ENCODE measurements around the gene EMC8.

The EMC8 gene

DNA sequence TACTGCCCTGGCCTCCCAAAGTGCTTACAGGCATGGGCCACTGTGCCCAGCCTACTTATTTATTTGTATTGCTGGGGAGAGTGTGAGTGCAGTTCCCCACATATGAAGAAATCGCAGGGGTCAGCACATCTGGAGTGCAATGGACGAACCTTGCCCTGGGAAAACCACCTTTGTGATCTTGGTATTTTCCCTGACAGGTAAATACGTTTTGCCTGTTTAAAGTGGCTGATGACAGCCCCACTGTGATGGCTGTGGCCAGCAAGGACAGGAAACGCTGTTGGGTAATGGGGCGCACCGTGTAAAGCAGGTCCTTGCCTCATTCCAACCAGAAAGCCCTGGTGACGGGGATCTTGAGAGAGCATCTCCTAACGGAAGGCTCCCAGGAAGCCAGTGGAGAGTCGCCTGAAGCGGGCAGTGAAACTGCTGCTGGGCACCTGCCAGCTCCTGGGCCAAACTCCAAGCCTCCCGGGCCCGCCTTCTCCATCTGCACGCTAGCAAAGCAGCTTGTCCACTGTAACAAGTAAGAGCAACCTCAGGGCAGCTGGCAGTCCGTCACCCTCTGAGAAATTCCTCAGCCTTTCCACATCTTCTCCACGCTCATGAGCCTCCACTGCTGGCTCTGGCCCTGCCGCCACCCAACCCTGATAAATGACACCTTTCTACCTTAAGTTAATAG lies 17.5 kb downstream of the EMC8 start:
- DNase-seq = no peak

GRCh38 chr16:85781156-85781555 lies 18.2 kb downstream of the EMC8 start:
- DNase-seq = no peak

GRCh38 chr16:85780281-85780680 lies 19.1 kb downstream of the EMC8 start:
- DNase-seq = no peak

GRCh38 chr16:85778873-85779272 lies 20.5 kb downstream of the EMC8 start:
- no peak for DNase-seq

DNA sequence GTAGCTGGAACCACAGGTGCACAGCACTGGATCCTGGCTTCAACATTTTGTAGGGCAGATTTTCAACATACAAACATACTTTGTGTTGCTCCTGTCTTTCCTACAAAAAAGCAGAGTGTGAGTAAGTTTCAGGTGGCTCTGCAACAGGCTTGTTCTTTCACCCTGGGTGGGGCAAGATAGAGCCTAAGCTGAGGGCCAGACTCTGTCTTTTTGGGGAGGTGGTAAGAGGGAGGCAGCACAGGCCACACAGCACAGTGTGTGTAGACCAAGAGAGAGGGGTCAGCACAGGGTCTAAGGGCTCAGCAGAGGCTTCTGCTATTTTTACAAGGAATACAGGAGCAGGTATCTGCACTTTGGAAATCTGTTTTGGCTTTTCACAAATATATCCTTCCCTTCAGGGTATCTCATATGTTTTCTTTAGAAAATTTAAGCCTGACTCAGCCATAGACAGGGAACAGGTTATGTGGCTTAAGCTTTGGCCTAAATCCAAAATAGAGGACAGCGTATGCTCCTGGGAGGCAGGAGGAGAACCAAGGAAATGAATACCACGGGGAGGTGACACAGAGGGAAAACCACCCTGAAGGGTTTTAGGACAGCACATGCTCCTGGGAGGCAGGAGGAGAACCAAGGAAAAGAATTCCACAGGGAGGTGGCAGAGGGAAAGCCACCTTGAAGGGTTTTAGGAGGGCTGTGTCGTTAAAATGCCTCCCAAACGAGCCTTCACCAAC lies 21.6 kb downstream of the EMC8 start:
- DNase-seq = no peak

DNA sequence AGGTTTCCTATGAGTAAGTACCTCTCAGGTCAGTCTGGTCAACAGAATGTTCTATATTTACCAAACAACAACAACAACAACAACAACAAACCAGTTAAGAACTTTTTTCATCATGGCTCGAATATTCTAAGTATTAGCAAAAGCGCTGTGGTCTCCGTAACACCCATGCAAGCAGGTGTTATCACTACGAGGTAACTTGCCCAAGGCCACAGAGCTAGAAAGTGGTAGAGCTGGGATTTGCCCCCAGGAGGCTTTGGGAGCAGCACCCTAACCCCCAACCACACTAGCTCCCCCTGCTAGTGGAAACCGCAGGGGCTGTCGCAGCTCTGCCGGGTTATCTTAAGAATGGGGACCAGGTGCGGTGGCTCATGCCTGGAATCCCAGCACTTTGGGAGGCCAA lies 24.5 kb downstream of the EMC8 start:
- no peak for DNase-seq

DNA sequence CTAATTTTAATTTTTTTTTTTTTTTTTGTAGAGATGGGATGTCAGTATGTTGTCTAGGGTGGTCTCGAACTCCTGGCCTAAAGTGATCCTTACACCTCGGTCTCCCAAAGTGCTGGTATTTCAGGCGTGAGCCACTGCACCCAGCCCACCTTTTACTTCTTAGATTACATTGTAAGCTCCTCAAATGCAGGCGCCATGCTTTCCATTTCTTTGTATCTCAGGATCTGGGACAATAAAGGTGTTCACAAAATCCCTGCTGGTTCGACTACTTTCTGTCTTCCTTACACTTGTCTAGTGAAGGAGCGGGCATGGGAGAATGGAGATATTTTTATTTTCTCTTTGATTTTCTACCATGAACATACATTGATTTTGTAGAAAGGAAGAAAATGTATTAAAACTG lies 25.2 kb downstream of the EMC8 start:
- no peak for DNase-seq

GRCh38 chr16:85773044-85773443 lies 26.3 kb downstream of the EMC8 start:
- no peak for DNase-seq

DNA sequence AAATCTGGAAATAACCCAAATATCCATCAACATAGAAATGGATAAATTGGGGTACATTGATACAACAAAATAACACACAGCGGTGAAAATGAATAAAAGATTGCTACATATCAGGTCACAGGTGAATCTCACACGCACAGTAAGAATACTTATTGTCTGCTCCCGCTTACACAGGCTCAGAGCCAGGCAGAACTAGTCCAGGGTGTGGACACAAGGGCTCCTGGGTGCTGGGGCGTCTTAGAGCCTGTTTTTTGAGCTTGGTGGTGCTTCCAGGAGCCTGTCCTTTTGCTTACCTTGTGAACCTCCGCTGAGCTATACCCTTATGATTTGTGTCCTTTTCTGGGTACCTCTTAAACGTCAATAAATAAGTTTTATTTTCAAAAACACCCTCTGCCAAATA lies 28.6 kb downstream of the EMC8 start:
- no peak for DNase-seq

GRCh38 chr16:85768199-85768598 lies 31.1 kb downstream of the EMC8 start:
- no peak for DNase-seq

GRCh38 chr16:85767531-85767930 lies 31.8 kb downstream of the EMC8 start:
- DNase-seq = no peak

GRCh38 chr16:85765767-85766166 lies 33.6 kb downstream of the EMC8 start:
- DNase-seq = no peak

GRCh38 chr16:85765211-85765610 lies 34.1 kb downstream of the EMC8 start:
- no peak for DNase-seq

- no peak for DNase-seq
Measured at GRCh38 chr16:85763616-85764015, 35.7 kb downstream of the EMC8 start.

- no peak for DNase-seq
Measured at GRCh38 chr16:85762970-85763369, 36.4 kb downstream of the EMC8 start.

GRCh38 chr16:85761861-85762260 lies 37.5 kb downstream of the EMC8 start:
- DNase-seq = no peak

DNA sequence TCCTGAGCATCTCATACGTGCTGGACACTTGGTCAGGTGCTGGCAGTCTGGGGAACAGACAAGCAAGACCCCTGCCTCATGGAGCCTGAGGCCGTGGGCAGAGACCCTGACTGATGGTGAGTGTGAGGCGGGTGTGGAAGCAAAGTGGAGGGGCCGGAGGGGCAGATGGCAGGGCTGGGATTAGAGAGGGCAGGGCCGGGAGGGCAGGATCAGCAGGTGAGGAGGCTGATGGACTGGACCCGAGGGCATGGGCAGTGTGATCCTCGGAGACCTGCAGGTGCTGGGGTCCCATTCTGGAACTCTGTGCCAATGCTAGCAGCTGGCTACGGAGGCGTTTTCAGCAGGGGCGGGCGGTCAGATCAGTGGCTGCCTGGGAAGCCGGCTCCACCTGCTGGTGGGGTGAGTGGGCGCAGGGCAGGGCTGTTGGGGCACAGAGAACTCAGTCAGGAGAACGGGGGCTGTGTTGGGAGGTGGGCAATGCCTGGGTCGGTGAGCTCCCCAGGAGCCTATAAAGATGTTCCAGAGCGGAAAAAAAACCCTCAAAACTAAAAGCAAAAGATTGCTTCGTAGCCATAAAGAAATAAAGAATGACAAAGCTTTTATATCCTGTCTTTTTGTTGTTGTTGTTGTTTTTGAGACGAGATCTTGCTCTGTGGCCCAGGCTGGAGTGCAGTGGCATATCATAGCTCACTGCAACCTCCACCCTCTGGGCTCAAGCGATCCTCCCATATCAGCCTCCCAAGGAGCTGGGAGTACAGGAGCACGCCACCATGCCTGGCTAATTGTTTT lies 39.5 kb downstream of the EMC8 start:
- DNase-seq = no peak

GRCh38 chr16:85759136-85759535 lies 40.2 kb downstream of the EMC8 start:
- no peak for DNase-seq

DNA sequence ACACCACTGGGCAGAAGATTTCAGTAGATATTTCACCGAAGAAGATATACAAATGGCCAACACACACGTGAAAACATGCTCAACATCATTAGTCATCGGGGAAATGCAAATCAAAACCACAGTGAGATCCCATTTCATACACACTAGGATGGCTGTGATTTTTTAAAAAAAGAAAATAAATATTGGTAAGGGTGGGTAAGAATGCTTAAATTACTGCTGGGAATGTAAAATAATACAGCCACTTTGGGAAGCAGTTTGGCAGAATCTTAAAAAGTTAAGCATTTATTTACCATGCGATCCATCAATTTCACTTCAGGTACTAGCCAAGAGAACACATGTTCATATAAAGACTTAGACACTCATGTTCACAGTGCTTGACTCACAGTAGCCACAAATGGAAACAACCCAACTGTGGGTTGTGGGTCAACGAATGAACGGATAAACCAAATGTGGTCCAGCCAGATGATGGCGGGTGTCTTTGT lies 42.0 kb downstream of the EMC8 start:
- DNase-seq = no peak

- DNase-seq = no peak
Measured at GRCh38 chr16:85755929-85756768, 43.2 kb downstream of the EMC8 start.

DNA sequence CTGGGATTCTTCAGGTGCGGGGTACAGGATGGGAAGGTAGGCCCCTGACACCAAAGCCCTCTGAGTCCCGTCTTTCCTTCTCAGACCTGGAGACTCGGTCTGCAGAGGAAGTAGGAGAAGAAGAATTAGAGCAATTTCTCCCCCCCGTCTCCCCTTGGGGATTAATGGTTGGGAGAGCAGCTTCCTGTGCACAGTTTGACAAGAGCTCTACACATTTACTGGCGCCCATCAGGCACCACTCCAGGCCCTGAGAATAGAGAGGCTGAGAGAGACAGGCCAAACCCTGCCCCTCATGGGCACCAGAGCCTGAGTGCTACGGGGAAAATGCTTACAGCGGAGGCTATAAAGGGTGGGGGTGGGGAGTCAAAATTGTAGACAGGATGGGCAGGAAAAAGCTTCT lies 44.9 kb downstream of the EMC8 start:
- DNase-seq = no peak

- no peak for DNase-seq
Measured at GRCh38 chr16:85753976-85754375, 45.4 kb downstream of the EMC8 start.

DNA sequence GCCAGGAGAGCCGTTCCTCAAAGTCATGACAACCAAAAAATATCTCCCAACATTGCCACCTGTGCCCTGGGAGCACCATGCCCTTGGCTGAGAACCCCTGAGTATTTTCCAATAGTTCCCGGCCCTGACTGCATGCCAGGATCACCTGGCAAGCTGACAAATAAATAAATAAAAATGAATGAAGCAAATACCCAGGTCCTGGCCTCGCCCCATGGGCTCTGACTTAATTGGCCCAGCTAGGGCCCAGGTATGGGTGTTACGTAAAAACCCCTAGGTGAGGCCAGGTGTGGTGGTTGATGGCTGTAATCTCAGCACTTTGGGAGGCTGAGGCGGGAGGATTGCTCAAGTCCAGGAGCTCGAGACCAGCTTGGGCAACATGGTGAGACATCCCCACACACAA lies 45.8 kb downstream of the EMC8 start:
- DNase-seq = no peak
